HG03520 (cell line): Measurements from ENCODE around the gene PIP4K2C.
A peak's percentile ranks its signal among the peaks of the same experiment; 100 is the strongest.
"Not testable (repeated sequence)": the region's sequence is repeated elsewhere in the genome, so short reads cannot be mapped to it uniquely, and the experiment has no call there.

ENCODE experiments used
- ATAC-seq: cut with Tn5 transposase; IDR thresholded peaks from one replicate; pipeline ENCODE4 v1.9.1; 2021; ENCODE audit warnings: mild to moderate bottlenecking, moderate library complexity; ENCODE audit not compliant: unreplicated experiment

Gene PIP4K2C

GRCh38 chr12:57558864-57559263, 32.1 kb upstream of the PIP4K2C start:
- ATAC-seq: no peak

- no peak for ATAC-seq
Observed at GRCh38 chr12:57560516-57560915, 30.5 kb upstream of the PIP4K2C start.

DNA sequence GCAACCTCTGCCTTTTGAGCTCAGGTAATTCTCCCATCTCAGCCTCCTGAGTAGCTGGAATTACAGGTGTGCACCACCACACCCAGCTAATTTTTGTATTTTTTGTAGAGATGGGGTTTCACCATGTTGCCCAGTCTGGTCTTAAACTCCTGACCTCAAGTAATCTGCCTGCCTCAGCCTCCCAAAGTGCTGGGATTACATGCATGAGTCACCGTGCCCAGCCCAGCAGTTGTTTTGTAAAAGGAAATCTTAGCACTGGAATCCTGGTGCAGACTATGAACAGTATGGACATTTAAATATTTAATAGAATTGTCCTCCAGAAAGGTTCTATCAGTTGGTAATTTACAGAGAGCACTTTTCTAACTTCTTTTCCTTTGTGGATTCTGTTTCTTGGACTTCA, 29.9 kb upstream of the PIP4K2C start:
- ATAC-seq: not testable (repeated sequence)

- ATAC-seq: no peak
Observed at GRCh38 chr12:57563358-57563757, 27.6 kb upstream of the PIP4K2C start.

DNA sequence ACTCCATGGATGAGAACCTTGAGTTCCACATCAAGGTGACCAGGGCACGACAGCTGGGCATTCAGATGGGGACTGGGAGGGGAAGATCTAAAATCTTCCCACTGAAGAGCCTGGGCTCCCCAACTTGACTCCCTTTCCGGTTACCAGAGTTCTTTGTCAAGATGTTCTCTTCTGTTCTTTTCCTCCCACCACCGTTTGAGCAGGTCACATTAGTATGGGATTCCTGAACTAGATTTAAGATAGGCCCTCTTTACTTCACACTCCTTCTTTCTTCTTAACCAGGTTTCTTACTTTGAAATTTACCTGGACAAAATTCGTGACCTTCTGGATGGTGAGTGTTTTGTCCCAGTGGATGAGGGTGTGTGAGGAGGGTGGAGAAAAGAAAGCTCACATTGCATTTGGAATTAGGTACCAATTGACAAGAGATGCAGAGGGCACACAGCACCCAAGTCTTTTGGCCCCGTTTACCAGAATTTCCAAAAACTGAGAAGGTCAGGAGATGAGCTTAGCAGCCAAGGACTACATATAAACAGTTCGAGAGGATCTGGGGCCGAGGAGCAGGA, 26.7 kb upstream of the PIP4K2C start:
- ATAC-seq: no peak

GRCh38 chr12:57568838-57569237, 22.2 kb upstream of the PIP4K2C start:
- no peak for ATAC-seq

DNA sequence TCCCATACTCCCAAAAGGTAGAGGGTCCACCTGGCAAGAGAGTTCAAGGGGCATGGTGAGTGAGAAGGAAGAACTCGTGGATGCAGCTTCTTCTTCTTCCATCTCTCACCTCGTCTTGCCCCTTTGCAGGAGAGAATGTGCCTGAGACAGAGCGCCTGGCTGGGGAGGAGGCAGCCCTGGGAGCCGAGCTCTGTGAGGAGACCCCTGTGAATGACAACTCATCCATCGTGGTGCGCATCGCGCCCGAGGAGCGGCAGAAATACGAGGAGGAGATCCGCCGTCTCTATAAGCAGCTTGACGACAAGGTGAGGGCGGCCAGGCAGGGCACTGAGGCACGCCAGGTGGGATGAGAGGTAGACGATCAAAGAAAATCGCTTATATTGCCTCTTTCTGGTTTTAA, 21.1 kb upstream of the PIP4K2C start:
- ATAC-seq: no peak

DNA sequence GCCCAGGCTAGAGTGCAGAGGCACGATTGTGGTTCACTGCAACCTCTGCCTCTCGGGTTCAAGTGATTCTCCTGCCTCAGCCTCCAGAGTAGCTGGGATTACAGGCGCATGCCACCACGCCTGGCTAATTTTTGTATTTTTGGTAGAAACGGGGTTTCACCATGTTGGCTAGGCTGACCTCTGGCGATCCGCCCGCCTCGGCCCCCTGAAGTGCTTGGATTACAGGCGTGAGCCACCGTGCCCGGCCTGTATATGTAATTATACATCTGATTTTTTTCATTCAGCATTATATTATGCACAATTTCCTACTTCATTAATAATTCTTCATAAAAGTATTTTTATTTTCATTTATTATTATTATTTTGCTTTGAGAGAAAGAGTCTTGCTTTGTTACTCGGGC, 20.6 kb upstream of the PIP4K2C start:
- ATAC-seq: not testable (repeated sequence)

DNA sequence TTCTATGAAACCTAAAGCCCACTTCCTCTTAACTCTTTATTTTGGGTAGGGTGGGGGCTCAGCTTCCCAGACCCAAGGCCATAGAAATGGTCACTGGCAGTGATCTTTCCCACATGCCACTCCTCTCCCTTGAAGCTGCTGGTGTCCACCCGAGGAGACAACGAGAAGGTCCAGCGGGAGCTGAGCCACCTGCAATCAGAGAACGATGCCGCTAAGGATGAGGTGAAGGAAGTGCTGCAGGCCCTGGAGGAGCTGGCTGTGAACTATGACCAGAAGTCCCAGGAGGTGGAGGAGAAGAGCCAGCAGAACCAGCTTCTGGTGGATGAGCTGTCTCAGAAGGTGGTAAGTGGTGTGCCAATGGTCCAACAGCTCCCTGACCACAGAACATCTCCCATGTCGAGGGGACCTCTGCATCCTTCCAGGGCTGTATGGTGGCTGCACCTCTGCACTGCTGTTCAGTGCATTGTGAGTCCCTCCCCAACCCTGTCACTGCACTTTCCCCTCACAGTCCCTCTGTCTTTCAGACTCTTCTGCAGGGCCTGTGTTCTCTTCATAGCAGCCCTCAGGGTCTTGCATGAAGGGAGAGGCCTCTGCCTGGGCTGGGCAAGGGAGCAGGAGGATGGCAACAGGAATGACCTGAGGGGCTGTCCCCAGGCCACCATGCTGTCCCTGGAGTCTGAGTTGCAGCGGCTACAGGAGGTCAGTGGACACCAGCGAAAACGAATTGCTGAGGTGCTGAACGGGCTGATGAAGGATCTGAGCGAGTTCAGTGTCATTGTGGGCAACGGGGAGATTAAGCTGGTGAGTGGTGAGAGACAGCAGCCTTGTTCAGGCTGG, 18.8 kb upstream of the PIP4K2C start:
- no peak for ATAC-seq

DNA sequence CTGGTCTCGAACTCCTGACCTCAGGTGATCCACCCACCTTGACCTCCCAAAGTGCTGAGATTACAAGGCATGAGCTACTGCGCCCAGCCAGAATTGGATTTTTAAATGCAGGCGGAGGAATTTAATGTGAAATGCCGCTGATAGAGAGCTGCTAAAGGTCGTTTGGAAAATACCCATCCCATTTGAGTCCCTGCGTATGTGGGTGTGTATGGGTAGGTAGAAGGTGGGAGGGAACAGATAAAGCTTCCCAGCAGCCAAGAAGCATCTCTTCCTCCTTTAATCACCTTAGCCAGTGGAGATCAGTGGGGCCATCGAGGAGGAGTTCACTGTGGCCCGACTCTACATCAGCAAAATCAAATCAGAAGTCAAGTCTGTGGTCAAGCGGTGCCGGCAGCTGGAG, 16.2 kb upstream of the PIP4K2C start:
- ATAC-seq: no peak

DNA sequence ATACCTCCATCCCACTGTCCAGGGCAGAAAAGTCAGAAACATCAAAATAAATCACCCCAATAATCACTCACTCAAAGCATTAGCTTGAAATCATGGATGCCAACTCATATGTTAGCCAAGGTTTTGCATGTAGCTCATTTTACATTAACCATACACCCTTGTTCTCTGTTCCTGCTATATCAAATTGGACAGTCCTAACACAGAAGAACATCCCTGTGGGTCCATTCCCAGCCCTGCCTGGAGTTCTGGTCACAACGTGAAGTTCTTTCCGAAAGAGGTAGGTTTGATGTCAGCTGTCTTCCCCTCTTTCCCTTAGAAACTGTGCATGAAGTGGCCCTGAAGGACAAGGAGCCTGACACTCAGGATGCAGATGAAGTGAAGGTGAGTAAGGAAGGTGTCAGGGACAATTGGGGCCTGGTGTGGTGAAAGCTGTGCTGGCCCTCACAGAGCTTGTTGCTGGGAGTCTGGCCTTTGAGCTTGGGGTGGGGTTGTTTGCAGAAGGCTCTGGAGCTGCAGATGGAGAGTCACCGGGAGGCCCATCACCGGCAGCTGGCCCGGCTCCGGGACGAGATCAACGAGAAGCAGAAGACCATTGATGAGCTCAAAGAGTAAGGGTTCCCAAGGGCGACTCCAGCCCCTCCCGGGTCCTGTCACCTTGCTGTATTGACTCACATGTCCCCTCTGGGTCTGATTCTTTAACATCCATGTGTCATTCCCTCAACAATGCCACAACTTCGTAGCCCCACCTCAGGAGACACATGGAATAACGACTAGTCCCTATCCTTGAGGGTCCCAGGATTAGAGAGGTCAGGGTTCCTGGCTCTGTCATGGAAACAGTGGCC, 15.0 kb upstream of the PIP4K2C start:
- no peak for ATAC-seq

DNA sequence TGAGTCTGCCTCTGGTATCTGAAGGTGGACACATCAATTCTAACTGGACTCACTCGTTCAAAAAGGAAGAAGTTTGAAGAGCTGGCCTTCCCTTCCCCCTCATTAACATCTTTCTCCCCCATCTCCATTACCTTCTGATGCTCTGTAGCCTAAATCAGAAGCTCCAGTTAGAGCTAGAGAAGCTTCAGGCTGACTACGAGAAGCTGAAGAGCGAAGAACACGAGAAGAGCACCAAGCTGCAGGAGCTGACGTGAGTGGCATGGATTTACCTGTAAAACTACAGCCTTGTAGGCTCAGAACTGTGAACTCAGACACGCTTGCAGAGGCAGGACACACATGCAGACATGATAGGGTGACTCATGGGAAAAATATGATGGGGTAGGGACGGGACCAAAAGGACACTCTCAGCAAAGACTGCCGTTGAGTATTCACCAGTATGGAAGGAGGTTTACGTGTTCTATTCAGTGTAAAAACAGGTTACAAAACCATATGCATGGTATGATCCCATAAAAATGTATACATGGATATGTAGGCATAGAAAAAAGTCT, 14.3 kb upstream of the PIP4K2C start:
- ATAC-seq: no peak

DNA sequence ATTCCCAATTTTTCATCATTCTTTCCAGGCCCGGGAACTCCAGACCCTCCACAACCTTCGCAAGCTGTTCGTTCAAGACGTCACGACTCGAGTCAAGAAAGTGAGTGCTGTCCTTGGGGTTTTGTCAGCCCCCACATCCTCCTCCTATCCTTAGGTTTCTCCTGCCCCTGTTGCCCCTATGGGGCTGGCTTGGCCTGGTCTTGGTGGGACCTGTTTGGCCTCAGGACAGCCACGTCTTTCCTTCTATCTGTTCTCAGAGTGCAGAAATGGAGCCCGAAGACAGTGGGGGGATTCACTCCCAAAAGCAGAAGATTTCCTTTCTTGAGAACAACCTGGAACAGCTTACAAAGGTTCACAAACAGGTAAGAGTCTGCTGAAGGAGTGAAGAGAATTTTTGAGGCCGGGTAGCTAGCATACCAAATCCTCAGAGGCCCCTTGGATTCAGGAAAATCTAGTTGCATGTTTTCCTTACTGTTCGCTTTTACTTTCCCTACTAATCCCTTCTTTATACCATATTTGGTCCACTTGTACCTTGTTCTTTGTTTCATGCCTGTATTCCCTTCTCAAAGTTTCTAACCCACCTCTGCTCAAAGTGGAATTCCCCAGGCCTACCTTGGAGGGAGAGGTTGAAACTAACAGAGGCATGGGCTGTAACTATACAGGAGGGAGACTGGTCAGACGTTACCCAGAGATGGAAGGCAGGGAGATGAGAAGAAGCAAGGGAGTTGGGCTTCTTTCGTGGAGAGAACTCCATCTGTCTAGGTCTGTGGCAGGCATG, 12.8 kb upstream of the PIP4K2C start:
- no peak for ATAC-seq

- ATAC-seq: no peak
Observed at GRCh38 chr12:57579011-57579410, 12.0 kb upstream of the PIP4K2C start.

DNA sequence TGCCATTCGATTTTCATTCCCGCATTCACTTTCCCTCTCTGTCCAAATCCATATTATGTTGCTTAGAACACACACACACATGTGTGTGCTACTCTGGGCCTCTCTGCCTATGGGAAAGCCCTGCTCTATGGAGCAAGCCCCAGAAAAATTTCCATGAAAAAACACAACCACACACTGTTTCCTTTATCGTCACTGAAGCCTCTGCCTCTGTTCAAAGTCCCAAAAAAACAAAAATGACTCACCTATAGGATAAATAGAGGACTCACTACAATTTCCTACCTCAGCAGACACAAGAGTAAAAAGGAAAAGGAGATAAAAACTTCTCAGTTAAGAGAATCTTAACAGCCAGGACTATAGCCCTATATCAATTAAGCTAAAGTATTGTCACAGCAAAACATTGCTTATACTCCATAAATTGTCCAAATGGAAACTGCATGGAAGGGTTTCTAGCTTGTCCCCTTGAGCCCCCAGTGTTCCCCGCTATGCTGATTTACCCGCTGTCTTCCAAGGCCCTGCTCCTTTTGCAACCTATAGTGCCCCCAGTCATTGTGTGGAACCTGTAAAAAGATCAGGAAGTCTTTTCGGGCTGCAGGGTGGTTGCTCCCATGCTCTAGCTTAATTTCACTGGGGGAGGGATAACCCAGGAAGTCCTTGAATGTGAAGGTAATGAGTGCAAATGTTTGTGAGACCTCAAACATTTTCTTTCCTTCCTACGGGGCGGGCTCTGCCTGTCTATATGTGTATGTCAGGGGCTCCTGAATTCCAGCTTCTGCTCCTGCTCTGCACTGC, 11.1 kb upstream of the PIP4K2C start:
- no peak for ATAC-seq

DNA sequence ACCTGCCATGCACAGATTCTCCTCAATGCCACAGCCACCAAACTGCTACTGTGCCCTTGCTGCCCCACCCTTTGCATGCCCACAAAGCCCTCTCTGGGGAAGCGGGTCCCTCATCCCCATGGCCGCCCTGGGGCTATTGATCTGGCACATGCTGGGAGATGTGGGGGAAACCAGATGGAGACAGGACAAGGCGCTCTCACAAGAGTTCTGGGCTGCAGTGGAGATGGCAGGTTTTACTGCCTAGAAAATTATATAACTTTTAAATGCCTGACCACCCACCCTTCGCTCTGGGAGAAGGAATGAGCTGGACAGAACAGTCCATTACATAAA, 10.6 kb upstream of the PIP4K2C start:
- no peak for ATAC-seq

DNA sequence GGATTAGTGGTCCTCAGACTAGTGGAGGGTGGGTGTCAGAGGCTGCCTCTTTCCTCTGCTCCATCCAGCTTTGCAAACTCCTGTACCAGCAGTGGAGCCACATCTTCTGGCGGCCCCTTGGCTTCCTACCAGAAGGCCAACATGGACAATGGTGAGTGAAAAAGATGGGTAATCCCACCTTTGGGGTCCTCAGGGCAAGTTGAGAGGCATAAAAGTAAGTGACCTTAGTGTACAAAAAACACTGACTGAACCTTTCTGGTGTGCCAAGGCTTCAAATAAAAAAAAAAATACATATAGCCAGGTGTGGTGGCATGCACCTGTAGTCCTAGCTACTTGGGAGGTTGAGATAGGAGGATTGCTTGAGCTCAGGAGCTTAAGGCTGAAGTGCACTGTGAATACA, 9.2 kb upstream of the PIP4K2C start:
- no peak for ATAC-seq

DNA sequence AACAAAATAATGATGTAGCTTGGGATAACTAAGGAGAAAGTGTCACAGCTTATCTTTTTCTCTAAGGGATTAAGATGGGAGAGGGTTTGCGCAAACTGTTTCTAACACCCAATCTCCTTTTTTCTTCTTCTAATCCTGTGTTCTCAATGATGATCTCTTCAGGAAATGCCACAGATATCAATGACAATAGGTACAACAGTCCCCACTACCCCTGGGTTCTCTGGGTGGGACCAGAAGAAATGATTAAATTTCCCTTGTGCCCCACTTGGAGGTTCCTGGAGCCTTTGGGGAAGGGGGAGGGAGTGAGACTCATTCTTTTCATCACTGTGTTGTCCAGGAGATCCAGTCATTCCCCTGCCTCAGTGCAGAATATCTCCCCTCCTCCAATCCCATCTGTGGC, 8.6 kb upstream of the PIP4K2C start:
- ATAC-seq: no peak

DNA sequence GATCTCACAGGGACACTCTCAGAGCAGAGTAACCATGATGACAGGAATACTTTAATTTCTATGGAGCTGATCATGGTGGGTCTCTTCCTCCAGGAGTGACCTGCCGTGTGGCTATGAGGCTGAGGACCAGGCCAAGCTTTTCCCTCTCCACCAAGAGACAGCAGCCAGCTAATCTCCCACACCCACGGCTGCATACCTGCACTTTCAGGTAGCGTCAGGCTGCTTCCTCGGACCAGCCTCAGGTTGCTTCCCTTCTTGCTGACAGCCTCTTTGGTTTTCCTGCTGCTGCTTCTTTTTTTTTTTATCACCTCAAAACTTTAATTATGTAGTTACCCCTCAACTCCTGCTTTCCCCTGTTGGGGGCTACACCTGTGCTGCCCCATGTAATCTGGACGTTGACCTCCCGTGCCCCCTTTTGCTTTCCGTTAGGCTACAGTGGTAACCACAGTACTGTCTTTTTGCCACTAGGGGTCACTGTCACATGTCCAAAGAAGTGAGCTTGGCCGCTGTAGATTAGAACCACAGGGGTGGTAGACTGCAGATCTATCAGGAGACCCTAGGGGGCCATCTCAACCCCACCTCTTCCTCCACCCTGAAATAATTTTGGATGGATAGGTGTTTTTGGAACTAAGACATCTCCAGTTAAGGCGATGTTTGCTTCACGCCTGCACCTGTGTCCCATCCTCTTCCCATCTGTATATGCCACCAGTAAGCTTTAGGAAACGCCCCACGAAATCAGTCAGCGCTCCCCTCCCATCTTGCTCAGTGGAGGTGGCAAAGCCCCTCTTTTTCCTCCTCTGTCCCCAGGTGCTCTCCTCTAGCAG, 7.8 kb upstream of the PIP4K2C start:
- ATAC-seq: peak; percentile 88
